IMR-90 (cell line): ENCODE measurements around the gene MESP2. TPM values are rescaled to one million over a fixed set of nuclear protein-coding genes. Genes with fewer than 3 reads are reported as not detected.

Experiments
- ATAC-seq: fragments of 200-7000 bp; cut with Tn5 transposase; 2 replicates; pipeline ENCODE4 v1.9.1; 2020; ENCODE audit warnings: low read depth, mild to moderate bottlenecking, moderate library complexity
- BruUV-seq: library from RNA; stranded (reverse); fragments of 400-500 nt; replicated peaks from 2 replicates; lab custom pipeline; 2021; lab: Mats Ljungman, UMichigan
- CTCF ChIA-PET: fragments of 300-600 bp; formaldehyde crosslinking; extraction: SDS; loops from one replicate; lab custom pipeline; 2021; ENCODE audit warnings: antibody characterized with exemption; lab: Yijun Ruan, JAX
- POLR2A ChIA-PET: fragments of 300-600 bp; sonication (Branson Sonifier 250); formaldehyde crosslinking; loops from one replicate; lab custom pipeline; 2022; ENCODE audit warnings: antibody characterized with exemption; ENCODE audit not compliant: unreplicated experiment; lab: Charles Lee
- DNase-seq: peaks from one replicate; pipeline ENCODE4 v3.0.0; 2013
- H2AFZ ChIP-seq: replicated peaks from 2 replicates; pipeline ENCODE3; 2013; ENCODE audit warnings: low read length, mild to moderate bottlenecking; ENCODE audit not compliant: poor library complexity
- H2AK5ac ChIP-seq: 2 replicates; pipeline ENCODE4 v1.6.1; 2013; ENCODE audit warnings: low read depth, low read length, inconsistent platforms
- H2AK9ac ChIP-seq: replicated peaks from 2 replicates; pipeline ENCODE3; 2013; ENCODE audit warnings: mild to moderate bottlenecking, low read depth, low read length, moderate library complexity; ENCODE audit not compliant: poor library complexity
- H2BK120ac ChIP-seq: 2 replicates; pipeline ENCODE4 v1.6.1; 2013; ENCODE audit warnings: low read depth, low read length, inconsistent platforms
- H2BK15ac ChIP-seq: 3 replicates; pipeline ENCODE4 v1.6.1; 2013; ENCODE audit warnings: low read depth, low read length, inconsistent platforms
- H2BK20ac ChIP-seq: 2 replicates; pipeline ENCODE4 v1.6.1; 2013; ENCODE audit warnings: low read depth, mild to moderate bottlenecking, inconsistent platforms, low read length, moderate library complexity
- H2BK5ac ChIP-seq: 2 replicates; pipeline ENCODE4 v1.6.1; 2013; ENCODE audit warnings: mild to moderate bottlenecking, low read depth, low read length, inconsistent platforms; ENCODE audit not compliant: poor library complexity, severe bottlenecking
- H3K14ac ChIP-seq: replicated peaks from 2 replicates; pipeline ENCODE4 v1.6.1; 2013; ENCODE audit warnings: low read depth, low read length, inconsistent platforms
- H3K18ac ChIP-seq: 2 replicates; pipeline ENCODE4 v1.6.1; 2013; ENCODE audit warnings: low read depth, low read length, control low read depth
- H3K23ac ChIP-seq: 2 replicates; pipeline ENCODE4 v1.6.1; 2013; ENCODE audit warnings: low read depth, low read length, inconsistent platforms
- H3K27ac ChIP-seq: 2 replicates; pipeline ENCODE4 v1.5.1; 2013; ENCODE audit warnings: mild to moderate bottlenecking, control low read depth, low read length; ENCODE audit not compliant: insufficient read depth
- H3K27me3 ChIP-seq: 2 replicates; pipeline ENCODE4 v1.6.1; 2013; ENCODE audit warnings: low read length; ENCODE audit not compliant: control insufficient read depth, insufficient read depth
- H3K36me3 ChIP-seq: 2 replicates; pipeline ENCODE4 v1.6.1; 2013; ENCODE audit warnings: low read length, mixed read lengths; ENCODE audit not compliant: control insufficient read depth, insufficient read depth
- H3K4ac ChIP-seq: 2 replicates; pipeline ENCODE4 v1.6.1; 2013; ENCODE audit warnings: low read depth, low read length, inconsistent platforms
- H3K4me1 ChIP-seq: 2 replicates; pipeline ENCODE4 v1.6.1; 2013; ENCODE audit warnings: low read length, mixed read lengths; ENCODE audit not compliant: control insufficient read depth, insufficient read depth
- H3K4me2 ChIP-seq: 2 replicates; pipeline ENCODE4 v1.6.1; 2013; ENCODE audit warnings: low read depth, mild to moderate bottlenecking, control low read depth, low read length, moderate library complexity
- H3K4me3 ChIP-seq: 2 replicates; pipeline ENCODE4 v1.5.1; 2013; ENCODE audit warnings: low read depth, mild to moderate bottlenecking, control low read depth, low read length, moderate library complexity; ENCODE audit not compliant: insufficient read depth
- H3K56ac ChIP-seq: 2 replicates; pipeline ENCODE4 v1.6.1; 2013; ENCODE audit warnings: low read length, inconsistent platforms; ENCODE audit not compliant: insufficient read depth; ENCODE audit errors: extremely low read depth
- H3K79me1 ChIP-seq, 2 experiments: 2 replicates each; pipeline ENCODE4 v1.6.1; 2013; ENCODE audit warnings: low read length in 2 of 2, inconsistent platforms in 1 of 2, low read depth in 1 of 2
- H3K9ac ChIP-seq: 2 replicates; pipeline ENCODE4 v1.6.1; 2013; ENCODE audit warnings: low read depth, low read length, control low read depth
- H3K9me1 ChIP-seq: 2 replicates; pipeline ENCODE4 v1.6.1; 2013; ENCODE audit warnings: low read length, inconsistent platforms; ENCODE audit not compliant: insufficient read depth
- H3K9me3 ChIP-seq: 2 replicates; pipeline ENCODE4 v1.6.1; 2013; ENCODE audit warnings: low read length; ENCODE audit not compliant: control insufficient read depth, insufficient read depth
- H4K20me1 ChIP-seq: 2 replicates; pipeline ENCODE4 v1.6.1; 2013; ENCODE audit warnings: low read length, inconsistent platforms; ENCODE audit not compliant: insufficient read depth
- H4K5ac ChIP-seq: 2 replicates; pipeline ENCODE4 v1.6.1; 2013; ENCODE audit warnings: mild to moderate bottlenecking, low read depth, low read length, control low read depth
- H4K8ac ChIP-seq, 2 experiments: 2 replicates each; pipeline ENCODE4 v1.6.1; 2013; ENCODE audit warnings: low read depth in 2 of 2, low read length in 2 of 2, control low read depth in 1 of 2, inconsistent platforms in 1 of 2
- H4K91ac ChIP-seq: 2 replicates; pipeline ENCODE4 v1.6.1; 2013; ENCODE audit warnings: low read depth, low read length, inconsistent platforms; ENCODE audit not compliant: insufficient read depth
- BHLHE40 ChIP-seq: fragments of 150-350 bp; IDR thresholded peaks from 2 replicates; pipeline ENCODE4 v1.6.1; 2016; ENCODE audit warnings: mild to moderate bottlenecking, low read depth, low read length
- CEBPB ChIP-seq: IDR thresholded peaks from 2 replicates; pipeline ENCODE4 v1.6.1; 2012; ENCODE audit warnings: low read depth, low read length, improper control_type of control experiment
- CHD1 ChIP-seq: IDR thresholded peaks from 2 replicates; pipeline ENCODE4 v1.6.1; 2012; ENCODE audit warnings: low read depth, low read length, improper control_type of control experiment
- FOS ChIP-seq: fragments of 150-350 bp; IDR thresholded peaks from 2 replicates; pipeline ENCODE4 v1.6.1; 2016; ENCODE audit warnings: low read depth, low read length
- MAFK ChIP-seq: IDR thresholded peaks from 2 replicates; pipeline ENCODE4 v1.6.1; 2012; ENCODE audit warnings: low read depth, low read length, improper control_type of control experiment
- MAZ ChIP-seq: IDR thresholded peaks from 2 replicates; pipeline ENCODE4 v1.6.1; 2012; ENCODE audit warnings: low read depth, mild to moderate bottlenecking, low read length, improper control_type of control experiment, moderate library complexity, borderline replicate concordance
- MXI1 ChIP-seq: IDR thresholded peaks from 2 replicates; pipeline ENCODE4 v1.6.1; 2012; ENCODE audit warnings: low read depth, mild to moderate bottlenecking, low read length, moderate library complexity, borderline replicate concordance
- NFE2L2 ChIP-seq: fragments of 150-350 bp; IDR thresholded peaks from 2 replicates; pipeline ENCODE4 v1.6.1; 2016; ENCODE audit warnings: low read depth, mild to moderate bottlenecking, low read length
- POLR2A ChIP-seq: IDR thresholded peaks from 2 replicates; pipeline ENCODE4 v1.6.1; 2012; ENCODE audit warnings: mild to moderate bottlenecking, low read depth, low read length
- RAD21 ChIP-seq: IDR thresholded peaks from 2 replicates; pipeline ENCODE4 v1.6.1; 2012; ENCODE audit warnings: low read length, improper control_type of control experiment
- RCOR1 ChIP-seq: IDR thresholded peaks from 2 replicates; pipeline ENCODE4 v1.6.1; 2012; ENCODE audit warnings: mild to moderate bottlenecking, low read length, improper control_type of control experiment; ENCODE audit not compliant: insufficient replicate concordance
- RFX5 ChIP-seq: IDR thresholded peaks from 2 replicates; pipeline ENCODE4 v1.8.0; 2012; ENCODE audit warnings: low read depth, mild to moderate bottlenecking, low read length, moderate library complexity
- SMC3 ChIP-seq: fragments of 150-350 bp; IDR thresholded peaks from 2 replicates; pipeline ENCODE4 v1.6.1; 2016; ENCODE audit warnings: low read depth, mild to moderate bottlenecking, antibody characterized with exemption, low read length, moderate library complexity
- WGBS, 2 experiments: methylation state at CpG; one replicate each; pipeline versions ENCODE4 v1.1.5 to v1.1.7; 2013; ENCODE audit warnings: missing lambda C conversion rate in 2 of 2; ENCODE audit not compliant: insufficient read length in 1 of 2; ENCODE audit errors: extremely low coverage in 2 of 2; 5-methylcytosine and 5-hydroxymethylcytosine counted together
- dilution Hi-C: fragments of 300-500 bp; cut with HindIII; formaldehyde crosslinking; loops from one replicate; pipeline ENCODE4 v1.14.3; 2018; ENCODE audit warnings: low sequenced_read_pairs; ENCODE audit not compliant: unreplicated experiment
- in situ Hi-C: fragments of 300-500 bp; cut with MboI; formaldehyde crosslinking; loops from 3 replicates; pipeline ENCODE4 v1.14.3; 2019; ENCODE audit warnings: low sequenced_read_pairs, inconsistent platforms, mixed read lengths
- intact Hi-C: fragments of 100-400 bp; cut with micrococcal nuclease; formaldehyde crosslinking; loops from 2 replicates; pipeline ENCODE4 v1.10.0; 2022
- polyA plus RNA-seq, 3 experiments: library from polyadenylated mRNA; depleted of rRNA; stranded (reverse); fragments of >200 nt; gene quantifications; 2 replicates each; pipeline ENCODE4 v1.2.3, GENCODE V29; 2012; ENCODE audit warnings: low replicate concordance in 1 of 3
- total RNA-seq: library from RNA; depleted of rRNA; stranded (reverse); fragments of >200 nt; gene quantifications from 2 replicates; pipeline ENCODE4 v1.2.3, GENCODE V29; 2012
- TF ChIP-seq, protein P1 (sequence below): fragments of 150-350 bp; IDR thresholded peaks from 2 replicates; pipeline ENCODE4 v1.6.1; 2016; ENCODE audit warnings: low read depth, mild to moderate bottlenecking, low read length, moderate library complexity, borderline replicate concordance
- TF ChIP-seq, protein P2 (sequence below): conservative IDR thresholded peaks from 2 replicates; pipeline ENCODE4 v1.5.1; 2012; ENCODE audit warnings: mild to moderate bottlenecking, low read depth, low read length, improper control_type of control experiment
- TF ChIP-seq, protein P3 (sequence below): fragments of 150-350 bp; IDR thresholded peaks from 2 replicates; pipeline ENCODE4 v1.6.1; 2017; ENCODE audit warnings: mild to moderate bottlenecking, antibody characterized with exemption, low read length, low read depth

Gene MESP2
- total and polyA plus RNA-seq, 2 of the 4 experiments (the other 2 are of a cell fraction), result 0.18 to 0.32 TPM

DNA sequence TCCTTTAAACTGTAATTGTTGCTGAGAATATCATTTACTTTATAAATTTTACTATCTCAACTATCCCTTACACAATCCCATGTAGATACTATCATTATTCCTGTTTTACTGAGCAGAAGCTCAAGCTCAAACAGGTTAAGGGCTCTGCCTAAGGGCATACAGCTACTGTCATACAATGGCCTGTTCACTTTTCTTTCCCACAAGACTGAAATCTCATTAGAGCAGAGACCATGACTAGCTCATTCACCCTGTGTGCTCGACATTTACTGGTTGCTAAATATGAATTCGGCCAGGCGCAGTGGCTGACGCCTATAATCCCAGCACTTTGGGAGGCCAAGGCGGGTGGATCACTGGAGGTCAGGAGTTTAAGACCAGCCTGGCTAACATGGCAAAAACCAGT lies 1.6 kb upstream of the MESP2 start:
- H2AK9ac ChIP-seq, result no peak overlapping the region
- no peak overlapping the region for H3K56ac ChIP-seq
- H2AK5ac ChIP-seq, result peak overlapping the region; percentile 60; the same call in 1 of the 2 replicates
- peak overlapping the region; percentile 28; the same call in 1 of the 3 replicates for H2BK15ac ChIP-seq
- no peak overlapping the region for H2BK120ac ChIP-seq
- ATAC-seq (no peak), DNase-seq (no peak)
- H4K20me1 ChIP-seq, result no peaks in the 10 kb centered on the region
- dilution Hi-C loops, result loop anchor here (25.0 kb wide), 1 partner anchor 88 kb away; no protein-coding TSS in a partner anchor
- H3K9me1 ChIP-seq, result 0 out of 2 replicates have a peak, but pooled peaks cover 2% of the 10 kb centered on the region
- no peak overlapping the region for H3K4me3 ChIP-seq
- no peak overlapping the region for H3K4me2 ChIP-seq
- intact Hi-C loops, result loop anchor here (5.0 kb wide), 1 partner anchor 73 kb away; no protein-coding TSS in a partner anchor
- in situ Hi-C loops, result no loop called here
- H3K4ac ChIP-seq, result no peak overlapping the region
- no peak overlapping the region for H4K8ac ChIP-seq
- POLR2A ChIA-PET, result no interaction called here
- no peaks in the 10 kb centered on the region for H3K79me1 ChIP-seq
- no TSS peak for BruUV-seq
- no peaks in the 10 kb centered on the region for H3K36me3 ChIP-seq
- H4K5ac ChIP-seq, result no peak overlapping the region
- no peak overlapping the region for H2BK20ac ChIP-seq
- H3K27me3 ChIP-seq, result no peaks in the 10 kb centered on the region
- H3K9ac ChIP-seq, result no peak overlapping the region
- peaks cover 15% of the 10 kb centered on the region for H3K4me1 ChIP-seq
- no peaks in the 10 kb centered on the region for H3K9me3 ChIP-seq
- 97% methylated on average over 4 of the region's 5 CpGs; no CpG with 5 or more reads in 1 of the 2 experiments for WGBS, 2 experiments
- no peak overlapping the region for H3K27ac ChIP-seq
- no peak overlapping the region for H3K14ac ChIP-seq
- H3K23ac ChIP-seq, result no peak overlapping the region
- no peak overlapping the region for H2AFZ ChIP-seq
- H4K91ac ChIP-seq, result no peak overlapping the region
- CTCF ChIA-PET, result no interaction called here
- TF ChIP-seq FOS (no peak), SMC3 (no peak), RCOR1 (no peak), MAZ (no peak), CHD1 (no peak), POLR2A (no peak), MAFK (no peak), MXI1 (no peak), CEBPB (no peak), BHLHE40 (no peak), RFX5 (no peak), RAD21 (no peak), NFE2L2 (no peak)
- TF ChIP-seq, protein P1, sequence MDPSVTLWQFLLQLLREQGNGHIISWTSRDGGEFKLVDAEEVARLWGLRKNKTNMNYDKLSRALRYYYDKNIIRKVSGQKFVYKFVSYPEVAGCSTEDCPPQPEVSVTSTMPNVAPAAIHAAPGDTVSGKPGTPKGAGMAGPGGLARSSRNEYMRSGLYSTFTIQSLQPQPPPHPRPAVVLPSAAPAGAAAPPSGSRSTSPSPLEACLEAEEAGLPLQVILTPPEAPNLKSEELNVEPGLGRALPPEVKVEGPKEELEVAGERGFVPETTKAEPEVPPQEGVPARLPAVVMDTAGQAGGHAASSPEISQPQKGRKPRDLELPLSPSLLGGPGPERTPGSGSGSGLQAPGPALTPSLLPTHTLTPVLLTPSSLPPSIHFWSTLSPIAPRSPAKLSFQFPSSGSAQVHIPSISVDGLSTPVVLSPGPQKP, result no peak
- TF ChIP-seq, protein P2, sequence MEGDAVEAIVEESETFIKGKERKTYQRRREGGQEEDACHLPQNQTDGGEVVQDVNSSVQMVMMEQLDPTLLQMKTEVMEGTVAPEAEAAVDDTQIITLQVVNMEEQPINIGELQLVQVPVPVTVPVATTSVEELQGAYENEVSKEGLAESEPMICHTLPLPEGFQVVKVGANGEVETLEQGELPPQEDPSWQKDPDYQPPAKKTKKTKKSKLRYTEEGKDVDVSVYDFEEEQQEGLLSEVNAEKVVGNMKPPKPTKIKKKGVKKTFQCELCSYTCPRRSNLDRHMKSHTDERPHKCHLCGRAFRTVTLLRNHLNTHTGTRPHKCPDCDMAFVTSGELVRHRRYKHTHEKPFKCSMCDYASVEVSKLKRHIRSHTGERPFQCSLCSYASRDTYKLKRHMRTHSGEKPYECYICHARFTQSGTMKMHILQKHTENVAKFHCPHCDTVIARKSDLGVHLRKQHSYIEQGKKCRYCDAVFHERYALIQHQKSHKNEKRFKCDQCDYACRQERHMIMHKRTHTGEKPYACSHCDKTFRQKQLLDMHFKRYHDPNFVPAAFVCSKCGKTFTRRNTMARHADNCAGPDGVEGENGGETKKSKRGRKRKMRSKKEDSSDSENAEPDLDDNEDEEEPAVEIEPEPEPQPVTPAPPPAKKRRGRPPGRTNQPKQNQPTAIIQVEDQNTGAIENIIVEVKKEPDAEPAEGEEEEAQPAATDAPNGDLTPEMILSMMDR, result no peak
- TF ChIP-seq, protein P3, sequence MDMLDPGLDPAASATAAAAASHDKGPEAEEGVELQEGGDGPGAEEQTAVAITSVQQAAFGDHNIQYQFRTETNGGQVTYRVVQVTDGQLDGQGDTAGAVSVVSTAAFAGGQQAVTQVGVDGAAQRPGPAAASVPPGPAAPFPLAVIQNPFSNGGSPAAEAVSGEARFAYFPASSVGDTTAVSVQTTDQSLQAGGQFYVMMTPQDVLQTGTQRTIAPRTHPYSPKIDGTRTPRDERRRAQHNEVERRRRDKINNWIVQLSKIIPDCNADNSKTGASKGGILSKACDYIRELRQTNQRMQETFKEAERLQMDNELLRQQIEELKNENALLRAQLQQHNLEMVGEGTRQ, result no peak
- H3K18ac ChIP-seq, result no peak overlapping the region
- H2BK5ac ChIP-seq, result no peak overlapping the region
